ENCODE measurements around the gene RAMACL. TPM values are rescaled to one million over a fixed set of nuclear protein-coding genes. Genes with fewer than 3 reads are reported as not detected.

The RAMACL gene
- total and polyA plus RNA-seq, 2 donors (not counting 1 experiment from before 2014, with no cell fraction given), result 2.7 TPM; not detected in 1

- 76% methylated on average over 12 of the region's 18 CpGs for WGBS (ENCODE audit: insufficient coverage)
- POLR2A ChIA-PET, result no interaction called here
- no peaks in the 10 kb centered on the region for H4K20me1 ChIP-seq (ENCODE audit: control insufficient read depth, insufficient read depth, low read length, poor library complexity, severe bottlenecking)
- no peak overlapping the region for H3K4me2 ChIP-seq (replicated peaks; ENCODE audit: low read depth, low read length, poor library complexity, severe bottlenecking)
- Mint-ChIP-seq H3K4me1 (no peaks in the 10 kb centered on the region), H3K27me3 (no peaks in the 10 kb centered on the region), H3K4me3 (no peak overlapping the region), H3K27ac (peak overlapping the region; percentile 37), H3K9me3 (ENCODE audit: insufficient read depth) (peaks cover 11% of the 10 kb centered on the region)
- H3K27ac ChIP-seq (ENCODE audit: low read length in 2 of 2), result no peak overlapping the region
- no peak for DNase-seq
- H3K79me2 ChIP-seq (ENCODE audit: control insufficient read depth, insufficient read depth, low read length), result no peaks in the 10 kb centered on the region
- H3K9me3 ChIP-seq (ENCODE audit: control extremely low read depth in 1 of 3, control insufficient read depth in 2 of 3, insufficient read depth in 1 of 3, low read length in 2 of 3), result peaks cover 0 to 7% (median 7%) of the 10 kb centered on the region in 3 donors
- H3K27me3 ChIP-seq (replicated peaks in 1 of 4; ENCODE audit: control extremely low read depth in 1 of 4, control insufficient read depth in 3 of 4, insufficient read depth in 4 of 4, low read length in 3 of 4), result no peaks in the 10 kb centered on the region
- no peak overlapping the region for H2AFZ ChIP-seq (ENCODE audit: insufficient read depth, low read depth, low read length, poor library complexity, severe bottlenecking)
- H3K36me3 ChIP-seq (replicated peaks in 1 of 2; ENCODE audit: control extremely low read depth in 1 of 2, control insufficient read depth in 1 of 2, extremely low read depth in 1 of 2, insufficient read depth in 2 of 2, low read length in 1 of 2), result no peaks in the 10 kb centered on the region
- H3K9ac ChIP-seq (ENCODE audit: low read length), result no peak overlapping the region
- ATAC-seq (ENCODE audit: low read depth), result peak; percentile 45
- intact Hi-C loops (cut with micrococcal nuclease), result no loop called here
- no peak overlapping the region for H3K4me3 ChIP-seq (ENCODE audit: control extremely low read depth in 1 of 5, extremely low read depth in 1 of 5, insufficient read depth in 1 of 5, low read depth in 2 of 5, low read length in 4 of 5)
- no peaks in the 10 kb centered on the region for H3K4me1 ChIP-seq (ENCODE audit: control insufficient read depth in 2 of 2, insufficient read depth in 2 of 2, low read length in 2 of 2)
- TF ChIP-seq, protein P1, sequence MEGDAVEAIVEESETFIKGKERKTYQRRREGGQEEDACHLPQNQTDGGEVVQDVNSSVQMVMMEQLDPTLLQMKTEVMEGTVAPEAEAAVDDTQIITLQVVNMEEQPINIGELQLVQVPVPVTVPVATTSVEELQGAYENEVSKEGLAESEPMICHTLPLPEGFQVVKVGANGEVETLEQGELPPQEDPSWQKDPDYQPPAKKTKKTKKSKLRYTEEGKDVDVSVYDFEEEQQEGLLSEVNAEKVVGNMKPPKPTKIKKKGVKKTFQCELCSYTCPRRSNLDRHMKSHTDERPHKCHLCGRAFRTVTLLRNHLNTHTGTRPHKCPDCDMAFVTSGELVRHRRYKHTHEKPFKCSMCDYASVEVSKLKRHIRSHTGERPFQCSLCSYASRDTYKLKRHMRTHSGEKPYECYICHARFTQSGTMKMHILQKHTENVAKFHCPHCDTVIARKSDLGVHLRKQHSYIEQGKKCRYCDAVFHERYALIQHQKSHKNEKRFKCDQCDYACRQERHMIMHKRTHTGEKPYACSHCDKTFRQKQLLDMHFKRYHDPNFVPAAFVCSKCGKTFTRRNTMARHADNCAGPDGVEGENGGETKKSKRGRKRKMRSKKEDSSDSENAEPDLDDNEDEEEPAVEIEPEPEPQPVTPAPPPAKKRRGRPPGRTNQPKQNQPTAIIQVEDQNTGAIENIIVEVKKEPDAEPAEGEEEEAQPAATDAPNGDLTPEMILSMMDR (IDR thresholded peaks at IDR 0.05), result no peak
- TF ChIP-seq EZH2 (IDR thresholded peaks at IDR 0.05; ENCODE audit: borderline replicate concordance, insufficient read depth, low read depth, low read length, poor library complexity, severe bottlenecking), result no peak
- CTCF ChIA-PET, result no interaction called here
These were observed 13.9 kb downstream of the RAMACL start for GRCh38 chr6:166572370-166573261.
